Osteoblast (primary cell): Measurements from ENCODE around the gene ZFHX3. TPM values are rescaled to one million over a fixed set of nuclear protein-coding genes. Genes with fewer than 3 reads are reported as not detected.
A peak's percentile ranks its signal among the peaks of the same experiment; 100 is the strongest.

ENCODE experiments used
- DNase-seq: peaks from one replicate; pipeline ENCODE4 v3.0.0; 2011; ENCODE audit warnings: low spot score, mixed read lengths; ENCODE audit not compliant: insufficient read length; ENCODE audit errors: missing footprints
- H2AFZ ChIP-seq: 2 replicates; pipeline ENCODE4 v1.6.0; 2011; ENCODE audit warnings: mild to moderate bottlenecking, low read length
- H3K27ac ChIP-seq: 2 replicates; pipeline ENCODE4 v1.5.1; 2011; ENCODE audit warnings: mild to moderate bottlenecking, low read depth, low read length, moderate library complexity
- H3K27me3 ChIP-seq: 2 replicates; pipeline ENCODE4 v1.6.0; 2012; ENCODE audit warnings: mild to moderate bottlenecking, control low read depth, inconsistent platforms, low read length, moderate library complexity; ENCODE audit not compliant: insufficient read depth
- H3K36me3 ChIP-seq: 2 replicates; pipeline ENCODE4 v1.5.1; 2011; ENCODE audit warnings: mild to moderate bottlenecking, low read length, control low read depth, moderate library complexity; ENCODE audit not compliant: insufficient read depth
- H3K4me1 ChIP-seq: 2 replicates; pipeline ENCODE4 v1.5.1; 2011; ENCODE audit warnings: mild to moderate bottlenecking, low read length, control low read depth, moderate library complexity; ENCODE audit not compliant: insufficient read depth
- H3K4me2 ChIP-seq: 2 replicates; pipeline ENCODE4 v1.6.0; 2011; ENCODE audit warnings: mild to moderate bottlenecking, low read length; ENCODE audit not compliant: insufficient read depth
- H3K4me3 ChIP-seq: fragments of 200-600 bp; sonication (generic); 3 replicates; pipeline ENCODE4 v1.5.1; 2012; ENCODE audit warnings: mild to moderate bottlenecking, low read length, inconsistent platforms; ENCODE audit not compliant: insufficient read depth
- H3K79me2 ChIP-seq: 2 replicates; pipeline ENCODE4 v1.6.0; 2012; ENCODE audit warnings: mild to moderate bottlenecking, low read length, control low read depth, inconsistent platforms; ENCODE audit not compliant: insufficient read depth
- H3K9me3 ChIP-seq: 2 replicates; pipeline ENCODE4 v1.5.1; 2011; ENCODE audit warnings: low read depth, low read length, control low read depth
- H4K20me1 ChIP-seq: 2 replicates; pipeline ENCODE4 v1.6.0; 2012; ENCODE audit warnings: mild to moderate bottlenecking, low read length, control low read depth; ENCODE audit not compliant: insufficient read depth
- CTCF ChIP-seq: IDR thresholded peaks from 2 replicates; pipeline ENCODE4 v1.5.1; 2011; ENCODE audit warnings: mild to moderate bottlenecking, low read depth, low read length, moderate library complexity; ENCODE audit errors: extremely low read depth
- total RNA-seq: library from RNA; depleted of rRNA; stranded (reverse); fragments of >200 nt; gene quantifications from 2 replicates; pipeline ENCODE4 v1.2.3, GENCODE V29; 2012

The ZFHX3 gene
- total RNA-seq, 1 donor: 14.5 TPM

DNA sequence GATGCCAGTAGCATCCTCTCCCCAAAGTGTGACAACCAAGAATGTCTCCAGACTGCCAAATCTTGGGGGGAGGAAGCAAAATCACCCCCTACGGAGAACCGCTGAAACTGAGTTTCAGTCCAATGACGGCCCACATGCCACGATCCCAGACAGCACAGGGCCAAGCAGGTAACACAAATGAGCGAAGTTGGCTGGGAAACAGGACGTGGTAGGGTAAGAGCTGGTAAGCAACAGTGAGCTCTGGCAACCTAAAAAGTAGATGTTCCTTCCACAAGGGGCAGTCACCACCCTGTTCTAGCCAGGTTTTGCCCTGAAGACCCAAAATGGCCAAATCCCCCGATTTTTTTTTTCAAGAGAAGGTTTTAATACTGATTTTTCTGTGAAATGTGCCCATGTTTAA is 25.4 kb downstream of the ZFHX3 start:
- Histone ChIP-seq H2AFZ (no peak overlapping the region), H3K4me3 (no peak overlapping the region), H3K4me2 (no peak overlapping the region), H3K36me3 (no peaks in the 10 kb centered on the region), H3K79me2 (peaks cover 88% of the 10 kb centered on the region), H3K9me3 (no peaks in the 10 kb centered on the region), H3K4me1 (peaks cover 32% of the 10 kb centered on the region), H3K27ac (no peak overlapping the region), H3K27me3 (no peaks in the 10 kb centered on the region), H4K20me1 (peaks cover 61% of the 10 kb centered on the region)
- peak; percentile 24 for TF ChIP-seq CTCF
- no peak for DNase-seq

DNA sequence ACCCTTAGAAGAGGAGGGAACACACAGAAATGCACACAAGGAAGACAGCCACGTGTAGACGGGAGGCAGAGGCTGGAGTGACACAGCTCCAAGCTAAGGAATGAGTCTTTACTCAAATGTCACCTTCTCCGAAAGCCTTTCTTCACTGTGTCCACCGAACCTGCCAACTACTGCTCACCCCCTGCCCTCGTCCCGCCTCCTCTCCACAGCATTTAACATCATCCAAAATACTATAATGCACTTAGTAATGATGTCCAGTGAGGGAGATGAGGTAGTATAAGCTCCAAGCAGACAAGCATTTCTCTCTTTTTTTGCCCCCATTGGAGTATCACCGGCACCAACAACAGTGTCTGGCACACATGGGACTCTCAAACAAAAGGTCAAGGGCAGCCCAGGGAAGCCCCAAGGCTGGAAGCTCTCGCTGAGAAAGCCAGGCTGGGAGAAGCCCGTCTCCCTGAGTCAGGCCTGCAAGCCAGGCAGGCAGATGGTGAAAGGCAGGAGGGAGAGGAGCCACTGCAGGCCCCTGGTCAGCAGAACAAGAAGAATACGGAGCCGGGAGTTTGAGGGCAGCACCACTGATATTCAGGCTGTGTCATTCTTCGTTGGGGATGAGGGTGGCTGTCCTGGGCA is 25.9 kb downstream of the ZFHX3 start:
- no peak for TF ChIP-seq CTCF
- no peak for DNase-seq
- no peak overlapping the region for H2AFZ ChIP-seq
- no peak overlapping the region for H3K4me3 ChIP-seq
- H3K36me3 ChIP-seq: no peaks in the 10 kb centered on the region
- peaks cover 88% of the 10 kb centered on the region for H3K79me2 ChIP-seq
- H4K20me1 ChIP-seq: peaks cover 60% of the 10 kb centered on the region
- H3K27ac ChIP-seq: no peak overlapping the region
- no peaks in the 10 kb centered on the region for H3K27me3 ChIP-seq
- H3K4me1 ChIP-seq: peaks cover 32% of the 10 kb centered on the region
- no peaks in the 10 kb centered on the region for H3K9me3 ChIP-seq
- H3K4me2 ChIP-seq: no peak overlapping the region

- peak; percentile 97 for DNase-seq
- Histone ChIP-seq H3K79me2 (peaks cover 89% of the 10 kb centered on the region), H3K4me2 (peak overlapping the region; percentile 85)
Measured at GRCh38 chr16:73020409-73020884, 27.5 kb downstream of the ZFHX3 start.

More at GRCh38 chr16:73020409-73020884, 27.5 kb downstream of the ZFHX3 start:
- Histone ChIP-seq H3K27ac (peak overlapping the region; percentile 95), H3K9me3 (no peaks in the 10 kb centered on the region), H3K4me1 (peaks cover 32% of the 10 kb centered on the region), H3K27me3 (no peaks in the 10 kb centered on the region), H3K36me3 (no peaks in the 10 kb centered on the region), H3K4me3 (peak overlapping the region; percentile 59), H4K20me1 (peaks cover 63% of the 10 kb centered on the region), H2AFZ (no peak overlapping the region)
- TF ChIP-seq CTCF: no peak
